ENCODE data around the gene RANGAP1. TPM values are rescaled to one million over a fixed set of nuclear protein-coding genes. Genes with fewer than 3 reads are reported as not detected.

Gene RANGAP1
- total RNA-seq, 1 experiment from 2014 or later, result 198 TPM

GRCh38 chr22:41237707-41238569, 48.0 kb downstream of the RANGAP1 start:
- DNase-seq (ENCODE audit: low read depth), result no peak

DNA sequence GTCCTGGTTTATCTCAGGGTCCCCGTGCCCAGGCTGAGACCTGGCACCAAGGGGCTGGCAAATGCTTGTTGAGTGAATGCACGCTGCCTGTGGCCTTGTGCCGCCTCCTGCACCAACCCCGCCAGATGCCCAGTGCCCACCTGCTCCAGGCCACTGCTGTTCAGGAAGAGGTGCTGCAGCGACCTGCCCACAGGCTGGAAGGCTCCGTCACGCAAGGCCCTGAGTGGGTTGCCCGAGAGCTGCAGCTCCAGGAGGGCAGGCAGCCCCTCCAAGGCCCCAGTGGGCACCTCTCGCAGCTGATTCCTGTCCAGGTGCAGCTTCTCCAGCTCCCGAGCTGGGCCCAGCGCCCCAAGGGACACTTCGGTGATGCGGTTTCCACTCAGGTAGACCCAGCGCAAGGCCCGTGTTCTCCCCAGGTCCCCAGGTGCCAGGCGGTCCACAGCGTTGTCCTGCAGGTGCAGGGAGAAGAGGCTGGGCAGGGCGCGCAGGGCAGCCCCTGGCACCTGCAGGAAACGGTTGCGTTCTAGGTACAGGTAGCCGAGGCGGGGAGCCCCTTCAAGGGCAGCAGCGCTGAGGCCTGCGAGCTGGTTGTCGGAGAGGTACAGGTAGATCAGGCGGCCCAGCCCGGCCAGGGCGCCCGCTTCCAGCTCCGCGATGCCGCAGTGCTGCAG, 48.8 kb downstream of the RANGAP1 start:
- no peak for DNase-seq (ENCODE audit: low read depth)

DNA sequence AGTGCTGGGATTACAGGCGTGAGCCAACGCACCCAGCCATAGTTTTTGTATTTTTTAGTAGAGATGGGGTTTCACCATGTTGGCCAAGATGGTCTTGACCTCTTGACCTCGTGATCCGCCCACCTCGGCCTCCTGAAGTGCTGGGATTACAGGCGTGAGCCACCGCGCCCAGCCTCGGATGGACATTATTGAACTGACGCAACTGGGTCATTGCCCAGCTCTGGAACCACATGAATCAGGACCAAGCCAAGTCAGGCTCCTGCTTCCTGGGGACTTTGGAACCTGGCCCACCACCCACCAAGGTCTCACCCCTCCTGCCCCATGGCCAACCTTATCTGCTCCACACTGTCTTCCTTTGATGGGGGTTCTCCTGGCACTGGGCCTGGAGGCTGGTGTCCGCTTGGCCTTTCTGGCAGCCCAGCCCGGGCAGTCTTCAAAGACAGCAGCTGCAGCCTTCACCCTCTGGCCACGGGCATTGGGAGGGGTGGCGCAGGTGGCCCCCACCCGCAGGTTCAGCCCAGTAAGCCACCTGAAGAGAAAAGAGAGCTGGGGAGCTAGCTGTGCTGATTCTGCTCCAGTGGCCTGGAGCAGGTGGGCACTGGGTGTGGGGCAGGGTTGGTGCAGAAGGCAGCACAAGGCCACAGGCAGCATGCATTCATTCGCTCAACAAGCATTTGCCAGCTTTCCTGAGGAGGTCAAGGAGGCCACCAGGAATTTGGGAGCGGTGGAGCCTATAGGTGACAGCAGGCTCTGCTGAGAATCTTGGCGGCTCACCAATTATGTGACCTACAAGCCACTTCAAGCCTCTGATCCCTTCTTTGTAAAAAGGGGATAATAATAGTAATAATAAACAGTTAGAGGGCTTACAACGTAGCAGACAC, 50.9 kb downstream of the RANGAP1 start:
- no peak for DNase-seq (ENCODE audit: low read depth)

- DNase-seq (ENCODE audit: low read depth), result no peak
These were observed 54.6 kb downstream of the RANGAP1 start for GRCh38 chr22:41231369-41231768.

GRCh38 chr22:41230401-41230785, 55.6 kb downstream of the RANGAP1 start:
- DNase-seq (ENCODE audit: low read depth), result no peak

- no peak for DNase-seq (ENCODE audit: low read depth)
These were observed 56.1 kb downstream of the RANGAP1 start for GRCh38 chr22:41229730-41230400.

DNA sequence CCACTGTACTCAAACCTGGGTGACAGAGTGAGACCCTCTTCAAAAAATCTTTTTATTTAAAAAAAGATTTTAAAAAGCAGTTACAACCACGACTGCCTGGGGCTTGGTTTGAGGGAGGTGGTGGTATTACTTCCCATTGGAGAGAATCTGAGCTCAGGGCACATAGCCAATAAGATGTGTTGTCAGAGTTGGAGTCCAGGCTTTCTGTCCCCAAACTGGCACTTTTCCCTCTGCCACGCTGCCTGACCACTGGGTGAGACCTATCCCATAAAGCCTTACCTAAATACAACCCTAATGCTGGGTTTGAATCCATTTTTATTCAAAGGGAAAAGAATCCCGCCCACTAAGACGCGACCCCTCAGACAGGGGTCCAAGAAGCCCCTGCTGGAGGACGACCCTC, 56.8 kb downstream of the RANGAP1 start:
- DNase-seq (ENCODE audit: low read depth), result no peak

DNA sequence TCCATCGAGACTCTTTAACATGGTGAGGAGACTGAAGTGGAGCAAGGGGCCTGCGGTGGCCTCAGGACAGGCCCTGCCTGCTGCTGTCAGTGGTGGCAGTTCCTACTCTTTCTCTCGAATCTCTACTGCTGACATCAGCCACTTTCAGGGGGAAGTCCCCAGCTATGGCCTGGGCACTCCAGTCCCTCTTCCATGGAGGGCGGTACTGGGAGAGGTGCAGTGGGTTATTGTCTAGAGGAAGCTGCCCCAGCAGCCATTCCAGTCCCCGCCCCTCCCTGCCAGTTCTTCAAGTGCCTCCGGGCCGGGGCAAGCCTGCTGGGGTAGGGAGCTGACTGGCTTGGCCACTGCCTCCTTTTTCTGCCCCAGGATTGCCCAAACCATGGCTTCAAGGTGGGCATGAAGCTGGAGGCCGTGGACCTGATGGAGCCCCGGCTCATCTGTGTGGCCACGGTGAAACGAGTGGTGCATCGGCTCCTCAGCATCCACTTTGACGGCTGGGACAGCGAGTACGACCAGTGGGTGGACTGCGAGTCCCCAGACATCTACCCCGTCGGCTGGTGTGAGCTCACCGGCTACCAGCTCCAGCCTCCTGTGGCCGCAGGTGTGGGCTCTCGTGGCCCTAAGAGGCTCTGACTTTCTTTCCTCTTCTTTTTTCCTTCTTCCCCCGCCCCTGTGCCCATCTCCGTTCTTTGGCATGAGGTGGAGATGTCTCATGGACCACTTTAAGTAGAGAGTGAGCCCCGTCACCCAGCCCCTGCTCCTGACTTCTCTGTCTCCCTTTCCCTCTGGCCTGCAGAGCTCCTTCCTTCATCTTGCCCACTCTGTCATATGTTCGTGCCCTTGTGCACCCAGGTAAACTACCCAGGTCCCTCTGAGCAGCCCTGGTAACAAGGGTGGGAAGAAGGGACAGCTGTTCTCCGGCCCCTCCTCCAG, 59.0 kb downstream of the RANGAP1 start:
- no peak for DNase-seq (ENCODE audit: low read depth)

DNA sequence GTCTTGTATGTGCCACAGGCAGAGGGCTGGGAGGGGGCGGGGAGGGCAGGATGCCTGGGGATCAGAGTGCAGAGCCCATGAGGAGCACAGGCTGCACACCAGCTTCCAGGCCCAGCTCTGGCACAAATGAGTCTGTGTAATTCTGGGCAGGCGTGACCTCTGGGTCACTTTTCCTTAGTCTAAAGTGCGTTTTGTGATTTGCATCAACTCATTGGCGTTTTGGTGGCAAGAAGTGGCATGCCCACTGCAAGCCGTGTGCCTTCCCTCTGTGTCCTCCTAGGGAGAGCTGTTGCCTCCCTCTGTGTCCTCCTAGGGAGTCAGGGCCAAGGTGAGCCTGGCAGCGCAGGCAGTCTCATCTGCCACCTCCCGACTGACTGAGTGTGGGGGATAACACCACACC, 62.5 kb downstream of the RANGAP1 start:
- DNase-seq (ENCODE audit: low read depth), result no peak

GRCh38 chr22:41222846-41223507, 63.0 kb downstream of the RANGAP1 start:
- no peak for DNase-seq (ENCODE audit: low read depth)

DNA sequence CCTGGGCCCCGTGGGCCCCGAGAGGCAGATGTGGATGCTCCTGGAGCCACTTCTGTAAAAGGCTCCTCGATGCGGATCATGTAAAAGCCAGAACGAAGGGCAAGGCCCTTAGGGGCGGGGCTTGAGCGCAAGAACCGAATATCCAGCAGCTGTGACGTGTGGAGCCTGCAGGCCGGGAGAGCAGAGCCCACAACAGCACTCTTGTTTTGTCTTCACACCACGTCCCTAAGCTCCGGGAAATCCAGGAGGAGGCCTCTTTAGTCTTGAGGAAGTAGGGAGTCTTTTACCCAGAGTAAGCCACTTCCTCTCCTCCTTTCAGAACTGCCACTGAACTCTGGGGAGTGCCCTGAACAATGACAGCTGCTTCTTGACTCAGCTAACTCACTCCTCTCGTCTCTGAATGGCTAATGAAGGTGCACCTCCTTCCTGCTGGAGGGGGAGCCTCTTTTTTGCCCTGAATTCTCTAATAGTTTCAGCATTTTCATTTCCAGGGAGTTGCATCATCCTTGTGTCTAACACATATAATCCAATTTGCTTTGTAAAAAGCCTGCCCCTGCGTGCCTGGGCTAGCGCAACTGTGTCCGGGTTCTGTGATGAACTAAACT, 68.3 kb downstream of the RANGAP1 start:
- peak; percentile 11 for DNase-seq (ENCODE audit: low read depth)

GRCh38 chr22:41216984-41217383, 69.0 kb downstream of the RANGAP1 start:
- DNase-seq (ENCODE audit: low read depth), result no peak

DNA sequence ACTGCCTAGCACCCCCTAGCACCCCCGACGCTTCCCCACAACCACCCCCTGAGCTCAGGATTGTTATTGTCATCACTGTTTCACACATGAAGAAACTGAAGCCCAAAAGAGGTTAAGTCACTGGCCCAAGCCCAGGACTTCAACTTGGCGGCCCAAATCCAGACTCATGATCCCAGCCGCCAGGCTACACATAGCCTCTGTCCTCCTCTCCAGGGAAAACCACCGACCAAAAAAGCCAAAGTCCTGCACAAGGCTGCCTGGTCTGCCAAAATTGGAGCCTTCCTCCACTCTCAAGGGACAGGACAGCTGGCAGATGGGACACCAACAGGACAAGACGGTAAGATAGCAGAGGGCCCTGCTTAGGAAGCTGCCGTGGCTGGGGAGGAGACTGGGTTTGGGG, 70.1 kb downstream of the RANGAP1 start:
- DNase-seq (ENCODE audit: low read depth), result no peak

- no peak for DNase-seq (ENCODE audit: low read depth)
These were observed 70.6 kb downstream of the RANGAP1 start for GRCh38 chr22:41215409-41215808.

DNA sequence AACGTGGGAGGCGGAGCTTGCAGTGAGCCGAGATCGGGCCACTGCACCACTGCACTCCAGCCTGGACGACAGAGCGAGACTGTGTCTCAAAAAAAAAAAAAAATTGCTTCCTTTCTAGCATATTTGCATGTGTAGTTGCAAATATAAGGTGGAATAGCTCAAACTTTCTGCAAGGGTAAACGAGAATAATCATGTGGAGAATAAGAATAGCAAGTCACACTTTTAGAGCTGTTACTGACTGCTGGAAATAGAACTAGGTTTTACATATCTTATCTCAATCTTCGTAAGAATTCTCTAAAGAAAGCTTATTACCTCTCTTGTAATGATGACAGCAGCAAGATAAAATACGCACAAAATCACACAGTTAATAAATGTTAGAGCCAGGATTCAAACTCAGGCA, 79.3 kb downstream of the RANGAP1 start:
- no peak for DNase-seq (ENCODE audit: low read depth)

GRCh38 chr22:41204992-41205900, 80.7 kb downstream of the RANGAP1 start, which contains the start of gene L3MBTL2:
Gene L3MBTL2, plus strand, starts transcription at chr22:41205312. Its CDS starts 51 bp downstream, at chr22:41205363.
- DNase-seq (ENCODE audit: low read depth), result peak; percentile 96

DNA sequence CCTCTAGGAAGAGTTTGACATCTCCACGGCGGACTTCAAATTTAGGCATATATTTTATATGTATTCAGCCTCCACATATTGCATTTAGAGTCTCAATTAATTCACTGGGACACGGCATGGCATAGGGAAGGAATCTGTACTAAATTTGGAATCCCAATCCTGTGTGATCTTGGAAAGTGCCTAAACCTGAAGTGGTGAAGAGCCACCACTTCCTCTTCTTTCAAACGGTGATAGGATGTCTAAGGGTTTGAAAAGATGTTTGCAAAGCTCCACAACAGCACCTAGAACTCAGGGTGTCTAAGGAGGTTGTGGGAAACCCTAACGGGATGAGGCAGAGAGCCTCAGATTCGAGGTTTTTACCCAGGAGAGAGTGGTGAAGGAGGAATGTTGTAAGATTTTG, 81.9 kb downstream of the RANGAP1 start:
- DNase-seq (ENCODE audit: low read depth), result no peak

GRCh38 chr22:41203118-41203517, 82.9 kb downstream of the RANGAP1 start:
- no peak for DNase-seq (ENCODE audit: low read depth)
